OCI-M2 (cell line): ENCODE data around the gene MDC1.
"Not testable (repeated sequence)": the region's sequence is repeated elsewhere in the genome, so short reads cannot be mapped to it uniquely, and the experiment has no call there.

ENCODE experiments used
- DNase-seq: peaks from one replicate; lab custom pipeline; 2025; ENCODE audit not compliant: unreplicated experiment; lab: John Stamatoyannopoulos, UW

Gene MDC1, protein sequence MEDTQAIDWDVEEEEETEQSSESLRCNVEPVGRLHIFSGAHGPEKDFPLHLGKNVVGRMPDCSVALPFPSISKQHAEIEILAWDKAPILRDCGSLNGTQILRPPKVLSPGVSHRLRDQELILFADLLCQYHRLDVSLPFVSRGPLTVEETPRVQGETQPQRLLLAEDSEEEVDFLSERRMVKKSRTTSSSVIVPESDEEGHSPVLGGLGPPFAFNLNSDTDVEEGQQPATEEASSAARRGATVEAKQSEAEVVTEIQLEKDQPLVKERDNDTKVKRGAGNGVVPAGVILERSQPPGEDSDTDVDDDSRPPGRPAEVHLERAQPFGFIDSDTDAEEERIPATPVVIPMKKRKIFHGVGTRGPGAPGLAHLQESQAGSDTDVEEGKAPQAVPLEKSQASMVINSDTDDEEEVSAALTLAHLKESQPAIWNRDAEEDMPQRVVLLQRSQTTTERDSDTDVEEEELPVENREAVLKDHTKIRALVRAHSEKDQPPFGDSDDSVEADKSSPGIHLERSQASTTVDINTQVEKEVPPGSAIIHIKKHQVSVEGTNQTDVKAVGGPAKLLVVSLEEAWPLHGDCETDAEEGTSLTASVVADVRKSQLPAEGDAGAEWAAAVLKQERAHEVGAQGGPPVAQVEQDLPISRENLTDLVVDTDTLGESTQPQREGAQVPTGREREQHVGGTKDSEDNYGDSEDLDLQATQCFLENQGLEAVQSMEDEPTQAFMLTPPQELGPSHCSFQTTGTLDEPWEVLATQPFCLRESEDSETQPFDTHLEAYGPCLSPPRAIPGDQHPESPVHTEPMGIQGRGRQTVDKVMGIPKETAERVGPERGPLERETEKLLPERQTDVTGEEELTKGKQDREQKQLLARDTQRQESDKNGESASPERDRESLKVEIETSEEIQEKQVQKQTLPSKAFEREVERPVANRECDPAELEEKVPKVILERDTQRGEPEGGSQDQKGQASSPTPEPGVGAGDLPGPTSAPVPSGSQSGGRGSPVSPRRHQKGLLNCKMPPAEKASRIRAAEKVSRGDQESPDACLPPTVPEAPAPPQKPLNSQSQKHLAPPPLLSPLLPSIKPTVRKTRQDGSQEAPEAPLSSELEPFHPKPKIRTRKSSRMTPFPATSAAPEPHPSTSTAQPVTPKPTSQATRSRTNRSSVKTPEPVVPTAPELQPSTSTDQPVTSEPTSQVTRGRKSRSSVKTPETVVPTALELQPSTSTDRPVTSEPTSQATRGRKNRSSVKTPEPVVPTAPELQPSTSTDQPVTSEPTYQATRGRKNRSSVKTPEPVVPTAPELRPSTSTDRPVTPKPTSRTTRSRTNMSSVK (N-terminal part only)

GRCh38 chr6:30717129-30717844 is at the start of gene MDC1:
MDC1 (minus strand) TSS chr6:30717281; CDS start chr6:30715175, 2,106 bp downstream.
- peak; percentile 95 for DNase-seq

DNA sequence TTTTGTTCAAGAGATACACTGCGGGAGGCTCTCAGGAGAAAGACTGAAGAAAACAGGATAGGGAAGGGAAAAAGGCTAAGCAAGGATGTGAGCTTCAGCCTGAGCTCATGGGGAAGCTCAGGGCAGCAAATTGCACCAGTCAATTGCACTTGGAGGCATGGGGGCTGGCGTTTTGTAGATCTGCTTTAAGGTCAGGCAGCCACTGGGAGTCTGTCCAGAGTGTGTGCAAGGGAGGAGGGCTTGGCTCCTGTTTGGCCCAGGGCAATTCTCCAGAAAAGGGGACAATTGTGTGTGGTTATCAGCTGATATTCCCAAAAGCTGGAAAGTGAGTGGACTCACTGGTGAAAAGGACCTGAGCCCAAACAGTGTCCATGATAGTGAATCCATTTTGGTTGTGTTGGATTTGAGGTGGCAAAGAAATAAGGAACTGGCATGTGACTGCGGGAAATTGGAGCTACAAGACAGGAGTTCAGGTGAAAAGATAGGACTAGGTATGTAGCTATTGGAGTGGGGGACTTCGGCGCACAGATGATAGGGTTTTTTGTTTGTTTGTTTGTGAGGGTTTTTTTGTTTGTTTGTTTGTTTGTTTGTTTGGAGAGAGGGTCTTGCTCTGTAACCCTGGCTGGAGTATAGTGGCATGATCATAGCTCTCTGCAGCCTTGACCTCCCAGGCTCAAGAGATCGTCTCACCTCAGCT is 49.5 kb upstream of the MDC1 start:
- DNase-seq = no peak

GRCh38 chr6:30765495-30765894 is 48.4 kb upstream of the MDC1 start:
- not testable (repeated sequence) for DNase-seq

- not testable (repeated sequence) for DNase-seq
These were observed 47.5 kb upstream of the MDC1 start for GRCh38 chr6:30764490-30765043.

DNA sequence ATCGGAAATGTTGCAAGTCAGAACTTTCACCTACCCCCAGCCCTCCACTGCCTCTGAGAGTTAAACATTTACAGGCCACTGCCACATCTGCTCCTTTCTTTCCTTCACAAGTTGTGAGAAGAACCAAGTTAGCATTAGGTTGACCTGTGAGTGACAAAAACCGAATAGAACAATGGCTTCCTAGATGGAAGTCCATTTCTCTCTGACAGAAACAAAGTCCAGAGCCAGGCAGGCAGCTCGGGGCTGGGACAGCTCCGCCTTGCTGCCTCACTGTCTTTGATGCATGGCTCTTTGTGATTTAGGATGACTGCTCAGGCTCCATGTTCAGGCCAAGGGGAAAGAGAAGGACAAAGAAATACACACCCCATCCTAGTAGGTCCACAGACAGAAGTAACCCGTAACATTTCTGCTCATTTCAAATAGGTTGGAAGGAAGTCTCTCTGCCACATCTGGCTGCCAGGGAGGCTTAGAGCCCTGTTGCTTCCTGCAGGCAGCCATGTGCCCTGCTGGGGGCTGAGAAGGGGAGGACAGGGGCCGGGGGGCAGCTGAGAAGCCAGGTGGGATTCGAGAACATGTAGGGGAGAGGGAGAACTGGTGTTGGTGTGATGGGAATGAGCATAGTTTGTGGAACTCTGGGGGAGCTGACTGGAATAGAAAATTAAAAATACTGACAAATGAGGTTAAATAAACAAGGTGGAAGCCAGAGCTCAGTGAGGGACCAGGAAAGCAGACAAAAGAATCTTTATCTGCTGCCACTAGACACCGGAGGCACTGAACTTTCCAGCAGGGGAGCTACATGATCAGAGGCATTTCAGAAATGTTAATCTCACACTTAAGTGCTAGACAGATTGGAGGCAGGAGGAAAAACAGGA is 46.8 kb upstream of the MDC1 start:
- DNase-seq = no peak

- DNase-seq = no peak
These were observed 46.1 kb upstream of the MDC1 start for GRCh38 chr6:30763155-30763617.

GRCh38 chr6:30761791-30762429 is 44.8 kb upstream of the MDC1 start:
- no peak for DNase-seq

DNA sequence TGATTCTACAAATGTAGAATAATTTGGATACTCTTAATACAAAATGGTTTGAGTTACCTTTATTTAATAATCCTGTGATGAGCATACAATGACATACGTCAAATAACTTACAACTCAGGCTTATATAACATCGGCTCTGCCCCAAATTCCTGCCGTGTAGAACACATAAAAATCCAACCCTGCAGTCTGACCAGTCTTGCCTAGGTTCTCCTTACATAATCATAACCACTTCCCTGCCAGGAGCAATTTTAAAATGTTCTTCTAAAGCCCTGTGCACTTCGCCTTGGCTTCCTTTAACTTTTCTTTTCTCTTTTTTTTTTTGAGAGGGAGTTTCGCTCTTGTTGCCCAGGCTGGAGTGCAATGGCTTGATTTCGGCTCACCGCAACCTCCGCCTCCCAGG is 43.5 kb upstream of the MDC1 start:
- no peak for DNase-seq

DNA sequence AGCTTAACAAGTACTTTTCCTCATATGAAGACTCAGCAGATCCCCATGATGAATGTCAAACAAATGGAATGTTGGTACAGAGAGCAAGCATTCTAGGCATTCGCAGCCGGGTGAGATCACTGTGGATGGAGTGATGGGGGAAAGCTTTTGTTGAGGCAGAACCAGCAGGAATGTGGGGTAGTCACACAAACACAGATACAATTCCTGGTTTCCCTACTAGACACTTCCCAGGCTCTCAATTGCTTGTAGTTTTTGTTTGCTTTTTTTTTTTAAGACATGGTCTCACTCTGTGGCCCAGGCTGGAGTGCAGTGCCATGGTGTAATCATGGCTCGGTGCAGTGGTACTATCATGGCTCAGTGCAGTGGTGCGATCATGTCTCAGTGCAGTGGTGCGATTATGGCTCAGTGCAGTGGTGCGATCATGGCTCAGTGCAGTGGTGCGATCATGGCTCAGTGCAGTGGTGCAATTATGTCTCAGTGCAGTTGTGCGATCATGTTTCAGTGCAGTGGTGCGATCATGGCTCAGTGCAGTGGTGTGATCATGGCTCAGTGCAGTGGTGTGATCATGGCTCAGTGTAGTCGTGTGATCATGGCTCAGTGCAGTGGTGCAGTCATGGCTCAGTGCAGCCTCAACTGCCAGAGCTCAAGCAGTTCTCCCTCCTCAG is 42.6 kb upstream of the MDC1 start:
- no peak for DNase-seq

DNA sequence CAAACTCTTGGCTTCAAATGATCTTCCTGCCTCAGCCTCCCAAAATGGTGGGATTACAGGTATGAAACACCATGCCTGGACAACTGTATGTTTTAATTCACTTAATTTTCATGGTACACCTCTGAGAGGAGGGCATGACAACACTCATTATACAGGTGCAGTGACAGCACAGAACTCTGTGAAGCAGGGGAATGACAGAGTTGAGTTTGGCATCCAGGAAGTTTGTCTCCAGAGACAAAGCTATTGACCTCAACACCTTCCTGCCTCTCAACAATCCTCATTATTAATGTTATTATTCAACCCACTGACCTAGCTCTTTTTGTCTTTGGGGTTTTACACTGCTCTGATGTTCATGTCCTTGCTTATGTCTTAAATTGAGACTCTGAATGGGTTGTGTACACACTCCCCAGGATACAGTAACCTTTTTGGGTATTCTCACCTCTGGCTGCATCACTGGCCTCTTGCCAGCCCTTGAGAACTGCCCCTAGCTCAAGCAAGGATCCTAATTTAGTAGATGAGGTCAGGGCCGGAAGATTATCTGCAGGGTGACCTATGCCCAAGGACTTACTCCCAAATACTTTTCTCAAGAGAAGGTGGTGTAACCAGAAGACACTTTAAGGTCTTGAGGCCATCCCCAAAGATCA is 40.3 kb upstream of the MDC1 start:
- no peak for DNase-seq

GRCh38 chr6:30756405-30757003 is 39.4 kb upstream of the MDC1 start:
- DNase-seq = not testable (repeated sequence)

DNA sequence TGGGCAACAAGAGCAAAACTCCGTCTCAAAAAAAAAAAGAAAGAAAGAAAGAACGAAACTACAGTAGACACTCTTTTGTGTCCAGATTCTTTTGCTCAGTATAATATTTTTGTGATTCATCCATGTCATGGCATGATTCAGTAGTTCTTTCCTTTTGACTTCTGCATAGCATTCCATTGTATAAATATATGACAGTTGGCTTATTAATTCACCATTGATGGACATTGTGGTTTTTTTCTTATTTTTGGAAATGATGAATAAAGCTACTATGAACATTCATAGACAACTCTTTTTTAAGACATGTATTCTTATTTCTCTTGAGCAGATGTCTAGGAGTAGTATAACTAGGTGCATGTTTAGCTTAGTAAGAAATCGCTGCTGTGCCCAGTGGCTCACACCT is 37.5 kb upstream of the MDC1 start:
- no peak for DNase-seq

GRCh38 chr6:30752157-30752927 is 35.3 kb upstream of the MDC1 start:
- no peak for DNase-seq

DNA sequence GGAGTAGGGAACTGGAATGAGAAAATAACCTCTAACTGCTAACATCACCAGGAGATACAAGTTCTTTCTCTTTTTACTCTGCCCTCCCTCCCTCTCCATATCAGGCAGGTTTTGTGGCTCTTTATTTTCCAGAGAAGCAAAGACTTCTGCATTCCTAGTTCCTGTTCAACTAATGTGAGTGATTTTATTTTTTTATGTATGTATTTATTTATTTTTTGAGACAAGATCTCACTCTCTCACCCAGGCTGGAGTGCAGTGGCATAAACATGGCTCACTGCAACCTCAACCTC is 33.2 kb upstream of the MDC1 start:
- no peak for DNase-seq

DNA sequence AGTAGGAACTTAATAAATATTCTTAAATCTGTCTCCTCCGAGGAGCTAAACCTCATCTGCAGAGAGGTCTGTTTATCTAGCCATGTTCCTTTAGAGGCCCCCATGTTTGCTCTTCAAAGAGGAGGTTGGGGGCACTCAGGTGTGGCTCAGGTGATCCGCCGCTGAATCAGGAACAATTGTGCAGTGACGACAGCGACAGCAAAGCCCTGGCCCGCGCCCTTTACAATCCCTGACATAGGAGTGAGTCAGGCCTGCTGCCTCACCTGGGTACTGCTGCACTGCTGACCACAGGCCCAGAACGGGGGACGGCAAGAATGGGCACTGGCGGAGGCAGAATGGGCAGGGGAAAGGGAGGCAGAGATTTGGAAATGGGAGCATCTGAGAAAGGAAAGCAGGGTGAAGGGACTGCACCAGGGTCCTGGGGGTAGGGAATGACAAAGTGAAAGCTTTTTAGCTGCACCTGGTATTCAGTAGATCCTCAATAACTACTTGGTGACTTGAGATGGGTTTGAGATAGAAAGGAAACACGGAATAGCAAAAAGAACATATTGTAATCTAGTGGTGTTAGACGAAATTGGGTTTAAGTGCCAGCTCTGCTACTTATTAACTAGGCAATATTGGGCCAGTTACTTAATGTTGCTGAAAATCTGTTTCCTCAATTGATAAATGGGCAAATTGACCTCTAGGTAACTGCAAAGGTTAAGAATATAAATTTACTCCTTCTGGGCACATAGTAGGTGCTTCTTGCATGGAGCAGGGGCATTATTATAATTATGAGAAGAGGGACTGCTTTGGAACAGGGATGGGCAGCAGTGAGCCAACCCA is 32.7 kb upstream of the MDC1 start:
- no peak for DNase-seq
